ENCODE measurements around the gene SORT1.
A peak's percentile ranks its signal among the peaks of the same experiment; 100 is the strongest.

Gene SORT1

DNA sequence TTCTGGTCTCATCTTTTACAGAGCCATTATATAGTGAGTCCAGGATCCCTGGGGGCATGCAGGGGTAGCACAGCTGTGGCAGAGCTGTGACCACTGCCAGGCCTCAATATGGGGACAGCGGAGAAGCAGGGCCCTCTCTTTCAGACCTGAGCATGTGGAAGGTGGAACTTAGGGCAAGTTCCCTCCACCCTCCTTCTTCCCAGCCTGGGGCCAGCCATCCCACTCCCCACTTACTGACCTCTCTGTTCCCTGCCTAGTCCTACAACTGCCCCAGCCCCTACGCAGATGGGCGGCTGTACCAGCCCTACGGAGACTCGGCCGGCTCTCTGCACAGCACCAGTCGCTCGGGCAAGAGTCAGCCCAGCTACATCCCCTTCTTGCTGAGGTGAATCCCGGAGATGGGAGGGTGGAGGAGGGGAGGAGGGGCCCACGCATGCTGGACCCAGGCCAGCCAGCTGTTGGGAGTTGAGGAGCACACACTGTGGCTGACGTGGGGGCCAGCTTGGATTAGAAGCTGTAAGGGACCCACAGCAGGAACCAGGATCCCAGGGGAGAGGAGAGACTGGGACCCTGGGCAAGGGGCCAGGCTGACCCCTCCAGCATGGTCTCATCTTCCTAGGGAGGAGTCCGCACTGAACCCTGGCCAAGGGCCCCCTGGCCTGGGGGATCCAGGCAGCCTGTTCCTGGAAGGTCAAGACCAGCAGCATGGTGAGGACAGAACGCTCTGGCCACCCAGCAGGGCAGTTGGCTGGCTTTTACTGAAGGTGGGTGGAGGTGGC, 125.5 kb downstream of the SORT1 start:
- no peak for DNase-seq

GRCh38 chr1:109271458-109271857, 126.3 kb downstream of the SORT1 start:
- DNase-seq = no peak

- DNase-seq = no peak
Observed at GRCh38 chr1:109270623-109271317, 126.9 kb downstream of the SORT1 start.

GRCh38 chr1:109269981-109270622, 127.6 kb downstream of the SORT1 start:
- no peak for DNase-seq

DNA sequence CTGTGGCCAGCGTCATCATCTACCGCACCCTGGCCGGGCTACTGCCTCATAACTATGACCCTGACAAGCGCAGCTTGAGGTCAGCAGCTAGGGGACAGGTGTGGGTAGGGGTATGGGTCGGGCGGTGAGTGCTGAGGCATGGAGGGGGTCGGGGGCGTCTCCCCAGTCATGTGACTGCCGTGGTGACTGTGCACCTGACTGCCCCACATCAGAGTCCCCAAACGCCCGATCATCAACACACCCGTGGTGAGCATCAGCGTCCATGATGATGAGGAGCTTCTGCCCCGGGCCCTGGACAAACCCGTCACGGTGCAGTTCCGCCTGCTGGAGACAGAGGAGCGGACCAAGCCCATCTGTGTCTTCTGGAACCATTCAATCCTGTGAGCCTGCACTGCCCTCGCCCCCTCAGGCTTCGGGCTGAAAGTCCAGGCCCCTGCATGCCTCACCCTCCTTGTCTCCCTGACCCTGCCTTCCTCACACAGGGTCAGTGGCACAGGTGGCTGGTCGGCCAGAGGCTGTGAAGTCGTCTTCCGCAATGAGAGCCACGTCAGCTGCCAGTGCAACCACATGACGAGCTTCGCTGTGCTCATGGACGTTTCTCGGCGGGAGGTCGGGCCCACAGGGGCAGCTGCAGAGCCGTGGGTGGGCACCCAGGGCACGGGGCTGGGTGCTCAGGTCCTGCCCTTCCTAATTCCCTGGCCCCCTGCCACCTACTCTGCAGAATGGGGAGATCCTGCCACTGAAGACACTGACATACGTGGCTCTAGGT, 128.3 kb downstream of the SORT1 start:
- DNase-seq = no peak

- DNase-seq = no peak
Observed at GRCh38 chr1:109268431-109269211, 129.1 kb downstream of the SORT1 start.

DNA sequence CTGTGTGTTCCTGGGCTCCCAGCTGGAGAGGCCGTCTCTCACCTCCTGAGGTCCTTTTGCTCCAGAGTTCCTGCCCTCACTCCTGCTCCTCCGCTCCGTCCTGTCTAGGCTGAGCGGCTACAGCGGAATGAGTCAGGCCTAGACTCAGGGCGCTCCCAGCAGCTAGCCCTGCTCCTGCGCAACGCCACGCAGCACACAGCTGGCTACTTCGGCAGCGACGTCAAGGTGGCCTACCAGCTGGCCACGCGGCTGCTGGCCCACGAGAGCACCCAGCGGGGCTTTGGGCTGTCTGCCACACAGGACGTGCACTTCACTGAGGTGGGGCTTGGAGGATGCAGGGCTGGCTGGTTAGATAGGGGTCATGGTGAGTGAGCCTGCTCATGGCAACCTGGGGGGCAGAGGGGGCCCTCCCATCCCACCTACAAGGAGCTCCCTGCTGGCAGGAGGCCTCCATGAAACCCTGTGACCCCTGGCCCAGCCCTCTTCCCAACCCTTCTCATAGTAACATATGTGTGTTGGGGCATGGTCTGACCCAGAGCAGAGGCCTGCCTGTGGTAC, 129.9 kb downstream of the SORT1 start:
- DNase-seq = no peak

DNA sequence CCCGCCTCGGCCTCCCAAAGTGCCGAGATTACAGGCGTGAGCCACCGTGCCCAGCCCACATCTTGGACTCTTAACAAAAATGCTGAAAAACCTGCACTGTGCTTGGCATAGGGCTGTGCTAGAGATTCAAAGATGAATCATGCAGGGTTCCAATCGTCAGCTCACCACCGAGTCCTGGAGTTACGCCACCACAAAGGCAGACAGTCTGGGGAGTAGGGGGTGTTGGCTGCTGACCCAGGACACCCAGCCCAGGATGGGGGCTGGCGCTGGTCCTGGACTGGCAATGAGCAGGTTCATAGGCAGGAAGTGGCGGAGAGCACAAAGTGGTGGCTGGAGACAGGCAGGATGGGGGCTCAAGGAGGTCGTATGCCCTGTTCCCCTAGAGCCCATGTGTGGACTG, 130.8 kb downstream of the SORT1 start:
- no peak for DNase-seq

DNA sequence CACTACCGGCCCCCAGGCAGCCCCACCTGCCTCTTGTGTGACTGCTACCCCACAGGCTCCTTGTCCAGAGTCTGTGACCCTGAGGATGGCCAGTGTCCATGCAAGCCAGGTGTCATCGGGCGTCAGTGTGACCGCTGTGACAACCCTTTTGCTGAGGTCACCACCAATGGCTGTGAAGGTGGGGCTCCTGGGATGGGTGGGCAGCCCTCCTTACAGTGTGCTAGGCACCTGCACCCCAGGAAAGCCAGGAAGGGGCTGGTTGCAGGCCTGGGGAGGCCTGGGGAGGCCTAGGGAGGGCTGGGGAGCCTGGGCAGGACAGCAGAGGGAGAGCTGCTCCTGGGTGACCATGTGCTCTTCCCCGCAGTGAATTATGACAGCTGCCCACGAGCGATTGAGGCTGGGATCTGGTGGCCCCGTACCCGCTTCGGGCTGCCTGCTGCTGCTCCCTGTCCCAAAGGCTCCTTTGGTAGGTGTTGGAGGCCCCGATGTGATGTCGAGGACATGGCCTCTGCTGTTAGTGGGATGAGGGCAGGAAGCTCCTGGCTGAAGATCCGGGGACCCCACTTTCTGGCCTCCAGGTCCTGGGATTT, 131.9 kb downstream of the SORT1 start:
- DNase-seq = no peak

- no peak for DNase-seq
Observed at GRCh38 chr1:109265016-109265415, 132.7 kb downstream of the SORT1 start.

DNA sequence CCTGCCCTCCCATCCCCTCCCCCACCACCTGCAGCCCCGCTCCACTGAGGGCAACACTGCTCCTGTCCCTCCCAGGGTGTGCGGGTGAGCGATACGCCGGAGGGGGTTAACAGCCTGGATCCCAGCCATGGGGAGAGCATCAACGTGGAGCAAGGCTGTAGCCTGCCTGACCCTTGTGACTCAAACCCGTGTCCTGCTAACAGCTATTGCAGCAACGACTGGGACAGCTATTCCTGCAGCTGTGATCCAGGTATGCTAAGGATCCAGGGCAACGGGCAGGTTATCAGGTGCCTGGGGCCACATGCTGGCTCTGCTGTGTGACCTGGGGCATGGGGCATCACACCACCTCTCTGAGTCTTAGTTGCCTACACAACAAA, 133.4 kb downstream of the SORT1 start:
- no peak for DNase-seq

DNA sequence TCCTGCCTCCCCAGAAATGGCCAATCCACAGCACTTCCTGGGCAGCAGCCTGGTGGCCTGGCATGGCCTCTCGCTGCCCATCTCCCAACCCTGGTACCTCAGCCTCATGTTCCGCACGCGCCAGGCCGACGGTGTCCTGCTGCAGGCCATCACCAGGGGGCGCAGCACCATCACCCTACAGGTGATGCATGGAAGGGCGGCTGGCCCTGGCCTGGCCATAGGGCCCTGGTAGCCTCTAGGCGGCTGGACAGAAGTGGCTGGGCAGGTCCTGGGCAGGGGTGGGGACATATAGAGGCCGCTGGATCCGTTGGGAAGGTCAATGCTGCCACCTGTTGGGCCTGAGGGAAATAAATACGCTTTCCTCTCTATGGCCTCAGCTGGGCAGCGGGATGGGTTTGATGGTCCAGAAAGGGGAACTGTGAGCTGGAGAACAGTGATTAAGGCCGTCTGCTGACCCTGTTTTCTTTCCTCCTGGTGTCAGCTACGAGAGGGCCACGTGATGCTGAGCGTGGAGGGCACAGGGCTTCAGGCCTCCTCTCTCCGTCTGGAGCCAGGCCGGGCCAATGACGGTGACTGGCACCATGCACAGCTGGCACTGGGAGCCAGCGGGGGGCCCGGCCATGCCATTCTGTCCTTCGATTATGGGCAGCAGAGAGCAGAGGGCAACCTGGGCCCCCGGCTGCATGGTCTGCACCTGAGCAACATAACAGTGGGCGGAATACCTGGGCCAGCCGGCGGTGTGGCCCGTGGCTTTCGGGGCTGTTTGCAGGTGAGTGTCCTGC, 133.9 kb downstream of the SORT1 start:
- DNase-seq = peak; percentile 78

GRCh38 chr1:109263234-109263596, 134.5 kb downstream of the SORT1 start:
- no peak for DNase-seq

GRCh38 chr1:109262231-109263055, 135.3 kb downstream of the SORT1 start:
- no peak for DNase-seq

- no peak for DNase-seq
Observed at GRCh38 chr1:109261578-109261977, 136.1 kb downstream of the SORT1 start.

GRCh38 chr1:109261006-109261405, 136.7 kb downstream of the SORT1 start:
- no peak for DNase-seq

DNA sequence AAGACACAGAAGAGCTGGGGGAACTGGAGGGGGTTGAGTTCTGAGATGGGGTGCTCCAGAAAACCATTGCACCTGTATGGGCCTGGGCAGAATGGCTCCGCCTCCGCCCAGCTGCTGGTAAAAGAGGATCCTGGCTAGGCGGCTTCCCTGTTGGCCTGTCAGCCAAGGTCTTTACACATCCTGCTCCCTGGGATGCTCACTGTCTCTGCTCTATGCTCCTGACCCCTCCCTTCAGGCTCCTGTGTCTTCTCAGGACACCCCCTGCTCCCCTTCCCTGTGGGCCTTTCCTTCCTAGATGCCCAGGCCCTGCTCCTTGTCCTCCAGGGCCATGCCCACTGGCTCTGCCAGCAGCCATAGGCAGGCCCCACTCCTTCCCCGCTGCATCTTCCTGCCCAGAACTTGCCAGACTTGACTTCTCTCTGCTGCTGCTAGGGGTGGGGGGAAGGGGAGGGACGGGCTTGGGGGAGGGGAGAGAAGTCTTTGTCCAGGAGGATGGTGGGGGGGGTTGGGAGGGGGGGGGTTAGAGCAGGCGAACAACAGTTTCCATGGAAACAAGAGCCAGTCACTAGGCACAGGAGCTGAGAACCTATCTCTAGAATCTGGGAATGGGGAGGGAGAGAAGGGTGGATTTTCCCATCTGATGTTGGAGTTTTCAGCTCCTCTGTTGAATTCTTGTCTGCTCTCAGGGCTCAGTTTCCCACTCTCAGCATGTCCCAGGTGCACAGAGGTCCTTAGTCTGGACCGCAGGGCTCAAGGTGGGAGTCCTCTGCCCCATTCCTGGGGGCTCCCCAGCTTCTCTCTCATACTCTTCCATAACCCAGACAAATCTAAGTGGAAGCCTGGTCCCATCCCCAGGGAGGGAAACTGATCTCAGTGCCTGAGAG, 137.8 kb downstream of the SORT1 start:
- no peak for DNase-seq

Measured in RPMI8226 (cell line).